ENCODE measurements around the gene KCND3.

Gene KCND3

DNA sequence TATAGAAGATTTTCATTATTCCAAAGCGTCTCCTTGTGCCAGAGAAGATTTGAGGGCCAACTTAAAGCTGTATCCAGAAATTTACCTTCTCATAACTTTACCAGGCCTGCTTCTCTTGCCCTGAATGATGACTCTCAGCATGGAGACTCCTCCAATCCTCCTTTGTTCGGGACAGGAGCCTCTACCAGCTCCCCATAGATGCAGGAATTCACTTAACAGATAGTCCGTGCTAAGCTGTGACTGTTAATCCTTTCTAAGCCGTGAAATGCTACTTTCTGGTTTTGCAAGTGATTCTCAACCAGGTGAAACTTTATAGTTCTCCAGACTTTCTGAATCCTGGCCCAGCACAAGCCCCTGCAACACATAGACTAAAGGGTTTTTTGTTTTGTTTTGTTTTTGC lies 31.8 kb upstream of the KCND3 start:
- H3K27ac ChIP-seq, result no peak overlapping the region
- no peak for TF ChIP-seq ZFX (IDR thresholded peaks at IDR 0.05)
- TF ChIP-seq, protein P1, sequence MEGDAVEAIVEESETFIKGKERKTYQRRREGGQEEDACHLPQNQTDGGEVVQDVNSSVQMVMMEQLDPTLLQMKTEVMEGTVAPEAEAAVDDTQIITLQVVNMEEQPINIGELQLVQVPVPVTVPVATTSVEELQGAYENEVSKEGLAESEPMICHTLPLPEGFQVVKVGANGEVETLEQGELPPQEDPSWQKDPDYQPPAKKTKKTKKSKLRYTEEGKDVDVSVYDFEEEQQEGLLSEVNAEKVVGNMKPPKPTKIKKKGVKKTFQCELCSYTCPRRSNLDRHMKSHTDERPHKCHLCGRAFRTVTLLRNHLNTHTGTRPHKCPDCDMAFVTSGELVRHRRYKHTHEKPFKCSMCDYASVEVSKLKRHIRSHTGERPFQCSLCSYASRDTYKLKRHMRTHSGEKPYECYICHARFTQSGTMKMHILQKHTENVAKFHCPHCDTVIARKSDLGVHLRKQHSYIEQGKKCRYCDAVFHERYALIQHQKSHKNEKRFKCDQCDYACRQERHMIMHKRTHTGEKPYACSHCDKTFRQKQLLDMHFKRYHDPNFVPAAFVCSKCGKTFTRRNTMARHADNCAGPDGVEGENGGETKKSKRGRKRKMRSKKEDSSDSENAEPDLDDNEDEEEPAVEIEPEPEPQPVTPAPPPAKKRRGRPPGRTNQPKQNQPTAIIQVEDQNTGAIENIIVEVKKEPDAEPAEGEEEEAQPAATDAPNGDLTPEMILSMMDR (conservative IDR thresholded peaks at IDR 0.05), result no peak

DNA sequence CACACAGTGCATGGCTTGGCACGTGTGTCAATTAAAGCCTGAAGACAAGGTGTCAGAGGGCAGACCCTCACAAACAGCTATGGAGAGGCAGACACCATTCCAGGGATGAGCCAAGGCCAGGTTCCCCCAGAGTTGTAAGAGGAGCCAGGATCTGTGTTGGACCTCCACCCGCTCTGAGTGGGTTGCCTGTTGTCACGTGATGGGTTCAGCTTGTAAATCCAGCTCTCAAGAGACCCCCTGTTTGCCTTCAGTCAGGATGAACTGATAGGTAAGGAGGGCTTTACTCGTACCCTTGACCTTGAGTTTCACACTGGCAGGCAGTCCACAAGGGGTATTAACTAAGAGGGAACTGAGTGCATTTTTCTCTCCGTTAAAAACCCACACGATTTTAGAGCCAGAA lies 27.7 kb upstream of the KCND3 start:
- no peak for TF ChIP-seq ZFX (IDR thresholded peaks at IDR 0.05)
- TF ChIP-seq, protein P1 (conservative IDR thresholded peaks at IDR 0.05), result no peak
- H3K27ac ChIP-seq, result no peak overlapping the region

DNA sequence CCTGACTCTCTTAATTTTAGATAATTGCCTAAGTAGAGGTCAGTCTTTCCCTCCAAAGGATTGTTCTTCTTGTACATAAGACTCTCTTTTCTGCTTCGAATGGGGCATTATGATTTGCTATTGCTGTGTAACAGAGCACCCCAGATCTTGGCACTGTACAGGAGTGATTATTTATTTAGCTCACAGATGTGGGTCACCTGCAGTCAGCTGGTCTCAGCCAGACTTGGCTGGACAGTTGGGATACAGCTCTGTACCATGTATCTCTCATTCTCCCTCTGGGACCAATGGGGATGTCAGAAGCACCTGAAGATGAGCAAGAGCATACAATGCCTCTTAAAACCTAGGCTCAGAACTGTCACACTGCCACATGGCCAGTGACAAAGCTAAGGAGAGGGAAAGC lies 23.4 kb upstream of the KCND3 start:
- no peak for TF ChIP-seq ZFX (IDR thresholded peaks at IDR 0.05)
- TF ChIP-seq, protein P1 (conservative IDR thresholded peaks at IDR 0.05), result no peak
- H3K27ac ChIP-seq, result no peak overlapping the region

DNA sequence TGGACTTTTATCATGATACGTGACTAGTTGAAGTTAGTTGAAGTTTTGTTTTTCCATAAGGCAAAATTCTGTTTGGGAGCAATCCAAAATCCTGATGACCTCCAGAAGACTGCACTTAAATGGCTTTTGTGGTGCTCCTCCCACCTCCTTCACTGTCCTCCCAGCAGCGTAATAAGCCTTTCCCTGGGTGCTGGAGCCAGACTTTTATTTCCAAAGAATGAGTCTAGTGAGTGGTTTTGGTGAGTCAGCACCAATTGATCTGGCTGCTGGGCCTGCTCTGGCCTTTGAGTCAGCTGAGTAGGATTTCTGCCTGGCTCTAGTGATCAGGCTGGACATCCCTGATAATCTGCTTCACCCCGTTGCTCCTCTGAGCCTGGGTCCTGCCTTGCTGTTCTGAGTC lies 21.7 kb upstream of the KCND3 start:
- no peak overlapping the region for H3K27ac ChIP-seq
- TF ChIP-seq, protein P1 (conservative IDR thresholded peaks at IDR 0.05), result no peak
- no peak for TF ChIP-seq ZFX (IDR thresholded peaks at IDR 0.05)

DNA sequence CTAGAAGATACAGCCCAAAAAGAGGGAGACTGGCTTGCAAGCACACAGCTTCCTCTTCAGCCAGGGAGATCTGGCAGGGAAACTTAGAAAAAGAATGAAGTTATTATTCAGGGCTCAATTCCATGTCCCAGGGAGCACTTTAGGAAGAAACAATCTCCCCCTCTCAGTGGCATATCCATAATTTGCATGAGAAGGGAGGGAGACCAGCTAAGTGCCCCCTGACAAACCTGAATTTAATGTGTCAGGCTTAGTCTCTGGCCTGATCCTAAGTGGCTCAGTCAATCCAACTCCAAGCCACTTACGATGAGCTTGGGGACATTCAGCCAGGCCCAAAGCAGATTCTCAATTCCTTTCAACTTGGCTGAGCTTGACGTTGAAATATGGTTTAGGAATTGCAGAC lies 17.7 kb upstream of the KCND3 start:
- no peak overlapping the region for H3K27ac ChIP-seq
- TF ChIP-seq ZFX (IDR thresholded peaks at IDR 0.05), result no peak
- TF ChIP-seq, protein P1 (conservative IDR thresholded peaks at IDR 0.05), result no peak

DNA sequence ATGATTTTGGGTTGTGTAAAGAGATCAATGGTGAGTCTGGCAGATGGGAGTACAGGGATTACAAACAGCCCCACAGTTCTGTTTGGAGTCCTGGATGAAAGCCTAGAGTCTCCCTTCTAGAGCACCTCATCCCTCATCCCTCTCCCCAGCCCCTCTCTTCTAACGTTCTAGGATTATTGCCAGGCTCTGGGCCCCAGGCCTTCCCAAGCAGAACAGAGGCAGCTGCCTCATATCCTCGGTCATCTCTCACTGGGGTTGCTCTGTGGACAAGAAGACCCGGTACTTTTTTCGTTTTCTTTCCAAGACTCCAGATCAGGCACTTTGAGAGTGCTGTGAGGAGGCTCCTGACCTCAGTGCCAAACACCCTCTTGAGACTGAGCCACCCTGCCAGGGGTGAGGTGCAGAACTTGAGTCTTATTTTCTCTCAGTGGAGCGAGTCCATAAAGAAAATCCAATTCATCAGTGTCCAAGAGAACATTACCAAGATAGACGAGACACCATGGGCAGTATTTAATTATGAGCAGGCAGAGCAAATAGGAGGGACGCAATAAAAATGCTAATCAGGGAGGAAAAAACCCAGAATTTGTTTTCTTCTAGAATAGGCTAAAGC lies 17.1 kb upstream of the KCND3 start:
- no peak overlapping the region for H3K27ac ChIP-seq
- TF ChIP-seq ZFX (IDR thresholded peaks at IDR 0.05), result no peak
- TF ChIP-seq, protein P1 (conservative IDR thresholded peaks at IDR 0.05), result no peak

DNA sequence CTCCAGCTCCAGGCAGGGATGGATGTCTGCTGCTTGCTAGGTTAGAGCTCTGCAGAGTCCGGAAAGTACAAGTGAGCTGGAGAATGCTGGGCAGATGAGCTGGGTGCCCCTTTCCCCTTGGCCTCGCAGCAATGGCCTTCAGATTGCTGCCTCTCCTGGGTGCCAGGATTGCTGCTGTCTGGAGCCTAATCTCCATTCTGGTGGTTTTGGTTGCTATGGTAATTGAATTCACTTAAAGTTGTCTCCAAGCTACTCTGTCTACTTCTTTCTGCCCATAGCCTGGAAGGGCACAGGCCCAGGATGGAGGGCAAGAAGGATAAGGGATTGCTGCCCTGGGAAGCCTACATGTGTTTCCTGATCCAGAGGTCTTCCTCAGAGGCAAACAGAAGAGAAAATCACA lies 14.6 kb upstream of the KCND3 start:
- no peak overlapping the region for H3K27ac ChIP-seq
- TF ChIP-seq, protein P1 (conservative IDR thresholded peaks at IDR 0.05), result no peak
- no peak for TF ChIP-seq ZFX (IDR thresholded peaks at IDR 0.05)
